ENCODE data around the gene AIFM2.
"Not testable (repeated sequence)": the region's sequence is repeated elsewhere in the genome, so short reads cannot be mapped to it uniquely, and the experiment has no call there.

GRCh38 chr10:70101068-70101562 lies 31.5 kb downstream of the AIFM2 start:
- TF ChIP-seq POLR2A, CTCF (IDR thresholded peaks at IDR 0.05): not testable (repeated sequence)

All from Peyer's patch (tissue), 4 donors.